Progenitor cell of endocrine pancreas (in vitro differentiated cells): ENCODE measurements around the gene MAF. TPM values are rescaled to one million over a fixed set of nuclear protein-coding genes. Genes with fewer than 3 reads are reported as not detected.

Experiments
- DNase-seq: peaks from one replicate; pipeline ENCODE4 v3.0.0; 2021; ENCODE audit warnings: low spot score; ENCODE audit not compliant: unreplicated experiment
- H3K27ac Mint-ChIP-seq: 2 replicates; pipeline ENCODE4 v1.8.0; 2021; ENCODE audit warnings: mild to moderate bottlenecking, moderate library complexity, mixed read lengths
- H3K27me3 Mint-ChIP-seq: 2 replicates; pipeline ENCODE4 v1.8.0; 2021; ENCODE audit warnings: mixed read lengths
- H3K36me3 Mint-ChIP-seq: 2 replicates; pipeline ENCODE4 v1.8.0; 2022; ENCODE audit warnings: mixed read lengths; ENCODE audit not compliant: insufficient read depth
- H3K4me1 Mint-ChIP-seq: 2 replicates; pipeline ENCODE4 v1.8.0; 2021; ENCODE audit warnings: low read depth, mixed read lengths
- H3K4me3 Mint-ChIP-seq: 2 replicates; pipeline ENCODE4 v1.8.0; 2021; ENCODE audit warnings: low read depth, mild to moderate bottlenecking, moderate library complexity, mixed read lengths
- H3K9me3 Mint-ChIP-seq: 2 replicates; pipeline ENCODE4 v1.8.0; 2021; ENCODE audit warnings: low read depth, mixed read lengths
- total RNA-seq: library from RNA; stranded (reverse); gene quantifications from 2 replicates; pipeline ENCODE4 v1.2.1, GENCODE V29; 2021
- TF ChIP-seq, protein P1 (sequence below): fragments of 200-600 bp; sonication (generic); IDR thresholded peaks from one replicate; pipeline ENCODE4 v1.5.0; 2021; ENCODE audit warnings: antibody characterized with exemption, mild to moderate bottlenecking; ENCODE audit not compliant: unreplicated experiment

MAF gene
- total RNA-seq, 1 donor from 2014 or later: 17.3 TPM

DNA sequence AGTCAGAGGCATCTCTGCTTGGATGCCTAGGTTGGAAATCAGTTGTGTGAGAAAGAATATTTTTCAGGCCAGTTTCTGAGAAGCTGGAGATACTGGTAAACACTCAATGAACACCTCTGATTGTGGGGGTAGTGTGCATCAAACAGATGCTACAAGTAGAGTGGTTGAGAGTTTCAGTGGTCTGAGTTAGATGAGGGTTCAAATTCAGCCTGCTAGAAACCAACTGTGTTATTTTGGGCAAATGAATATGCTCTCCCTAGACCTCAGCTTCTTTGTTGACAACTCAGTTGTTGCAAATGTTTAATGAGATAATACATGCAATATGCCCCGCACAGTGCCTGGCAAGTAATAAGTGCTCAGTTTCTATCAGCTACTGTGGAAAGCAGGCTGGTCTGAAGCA is 25.2 kb upstream of the MAF start:
- DNase-seq: no peak
- Mint-ChIP-seq H3K27me3 (peaks cover 19% of the 10 kb centered on the region), H3K27ac (no peak overlapping the region), H3K9me3 (peaks cover 2% of the 10 kb centered on the region), H3K4me1 (no peaks in the 10 kb centered on the region), H3K4me3 (no peak overlapping the region), H3K36me3 (no peaks in the 10 kb centered on the region)
- TF ChIP-seq, protein P1, sequence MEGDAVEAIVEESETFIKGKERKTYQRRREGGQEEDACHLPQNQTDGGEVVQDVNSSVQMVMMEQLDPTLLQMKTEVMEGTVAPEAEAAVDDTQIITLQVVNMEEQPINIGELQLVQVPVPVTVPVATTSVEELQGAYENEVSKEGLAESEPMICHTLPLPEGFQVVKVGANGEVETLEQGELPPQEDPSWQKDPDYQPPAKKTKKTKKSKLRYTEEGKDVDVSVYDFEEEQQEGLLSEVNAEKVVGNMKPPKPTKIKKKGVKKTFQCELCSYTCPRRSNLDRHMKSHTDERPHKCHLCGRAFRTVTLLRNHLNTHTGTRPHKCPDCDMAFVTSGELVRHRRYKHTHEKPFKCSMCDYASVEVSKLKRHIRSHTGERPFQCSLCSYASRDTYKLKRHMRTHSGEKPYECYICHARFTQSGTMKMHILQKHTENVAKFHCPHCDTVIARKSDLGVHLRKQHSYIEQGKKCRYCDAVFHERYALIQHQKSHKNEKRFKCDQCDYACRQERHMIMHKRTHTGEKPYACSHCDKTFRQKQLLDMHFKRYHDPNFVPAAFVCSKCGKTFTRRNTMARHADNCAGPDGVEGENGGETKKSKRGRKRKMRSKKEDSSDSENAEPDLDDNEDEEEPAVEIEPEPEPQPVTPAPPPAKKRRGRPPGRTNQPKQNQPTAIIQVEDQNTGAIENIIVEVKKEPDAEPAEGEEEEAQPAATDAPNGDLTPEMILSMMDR: no peak

DNA sequence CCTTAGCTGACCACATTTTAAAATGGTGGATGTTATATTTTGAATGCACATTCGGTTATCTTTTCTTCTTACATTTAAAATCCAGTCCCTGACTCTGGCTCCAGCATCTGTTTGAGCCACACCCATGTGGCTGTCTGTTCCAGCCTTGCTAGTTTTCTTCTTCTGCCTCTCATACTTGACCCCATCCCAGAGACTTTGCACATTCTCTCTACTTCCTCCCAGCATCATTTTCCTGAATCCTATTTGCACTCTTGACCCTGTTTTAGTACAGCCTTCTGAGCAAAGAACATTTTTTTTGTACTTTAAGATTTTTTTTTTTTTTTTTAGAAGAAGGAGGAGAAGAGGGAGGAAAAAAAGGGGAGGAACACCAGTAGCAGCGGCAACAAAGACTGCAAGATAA is 23.3 kb upstream of the MAF start:
- H3K36me3 Mint-ChIP-seq: no peaks in the 10 kb centered on the region
- H3K27ac Mint-ChIP-seq: no peak overlapping the region
- H3K4me1 Mint-ChIP-seq: no peaks in the 10 kb centered on the region
- H3K4me3 Mint-ChIP-seq: no peak overlapping the region
- no peaks in the 10 kb centered on the region for H3K9me3 Mint-ChIP-seq
- DNase-seq: no peak
- H3K27me3 Mint-ChIP-seq: peaks cover 19% of the 10 kb centered on the region
- TF ChIP-seq, protein P1: no peak

DNA sequence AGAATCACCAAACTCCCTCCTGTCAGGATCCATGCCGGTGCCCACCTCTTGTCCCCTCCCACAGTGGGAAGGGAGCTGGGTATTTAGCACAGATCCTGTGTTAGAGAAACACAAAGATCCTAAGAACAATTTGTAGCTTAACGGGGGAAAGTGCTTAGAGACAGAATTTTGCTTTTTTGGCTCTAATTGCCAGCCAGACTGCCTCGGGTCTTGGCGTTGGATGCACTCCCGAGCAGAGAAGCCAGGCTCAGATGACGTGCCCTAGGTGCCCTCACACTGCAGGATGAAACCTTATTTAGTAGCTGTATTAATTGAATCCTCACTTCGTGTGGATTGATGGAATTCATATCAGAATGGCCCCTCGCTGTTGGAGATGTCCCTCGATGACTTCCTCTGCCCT is 22.5 kb upstream of the MAF start:
- TF ChIP-seq, protein P1: no peak
- Mint-ChIP-seq H3K4me1 (no peaks in the 10 kb centered on the region), H3K27me3 (peaks cover 19% of the 10 kb centered on the region), H3K36me3 (no peaks in the 10 kb centered on the region), H3K9me3 (no peaks in the 10 kb centered on the region), H3K4me3 (no peak overlapping the region), H3K27ac (no peak overlapping the region)
- DNase-seq: no peak

DNA sequence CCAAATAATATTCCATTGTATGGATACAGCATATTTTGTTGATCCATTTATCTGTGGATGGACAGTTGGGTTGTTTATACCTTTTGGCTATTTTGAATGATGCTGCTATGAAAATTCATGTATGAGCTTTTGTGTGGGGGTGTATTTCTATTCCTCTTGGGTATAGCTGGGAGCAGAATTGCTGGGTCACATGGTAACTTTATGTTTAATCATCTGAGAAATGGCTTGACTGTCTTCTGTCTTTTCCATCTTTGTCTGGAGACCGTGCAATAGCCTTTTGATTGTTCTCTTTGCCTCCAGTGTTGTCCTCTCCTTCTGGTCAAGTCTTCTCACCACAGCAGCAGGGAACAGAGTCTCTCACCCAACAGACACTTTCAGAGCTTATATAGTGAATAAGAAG is 20.5 kb upstream of the MAF start:
- no peak overlapping the region for H3K4me3 Mint-ChIP-seq
- H3K36me3 Mint-ChIP-seq: no peaks in the 10 kb centered on the region
- TF ChIP-seq, protein P1: no peak
- no peak for DNase-seq
- H3K27me3 Mint-ChIP-seq: peaks cover 19% of the 10 kb centered on the region
- no peaks in the 10 kb centered on the region for H3K9me3 Mint-ChIP-seq
- no peak overlapping the region for H3K27ac Mint-ChIP-seq
- no peaks in the 10 kb centered on the region for H3K4me1 Mint-ChIP-seq

DNA sequence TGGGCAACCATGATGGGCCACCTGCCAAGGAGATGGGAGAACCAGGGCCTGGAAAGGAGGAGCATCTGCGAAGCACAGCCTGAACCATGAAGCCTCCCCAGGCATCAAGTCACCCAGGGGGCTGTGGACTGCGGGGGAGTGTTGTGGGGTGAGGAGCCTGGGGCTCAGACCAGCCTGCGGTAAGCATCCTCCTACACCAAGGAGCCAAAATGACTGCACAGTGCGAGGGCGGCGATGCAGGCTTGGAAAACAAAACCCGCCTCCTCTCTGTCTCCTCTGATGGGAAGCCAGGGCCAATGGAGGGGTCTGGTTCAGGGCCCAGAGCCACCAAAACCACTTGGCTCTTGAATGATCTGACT is 18.1 kb upstream of the MAF start:
- no peaks in the 10 kb centered on the region for H3K9me3 Mint-ChIP-seq
- TF ChIP-seq, protein P1: no peak
- no peak overlapping the region for H3K27ac Mint-ChIP-seq
- peaks cover 8% of the 10 kb centered on the region for H3K27me3 Mint-ChIP-seq
- no peak overlapping the region for H3K4me3 Mint-ChIP-seq
- H3K36me3 Mint-ChIP-seq: no peaks in the 10 kb centered on the region
- no peaks in the 10 kb centered on the region for H3K4me1 Mint-ChIP-seq
- no peak for DNase-seq
